GM21576 (cell line): ENCODE results near the gene MBP.

Experiments
- ATAC-seq: cut with Tn5 transposase; IDR thresholded peaks from one replicate; pipeline ENCODE4 v1.9.1; 2021; ENCODE audit warnings: mild to moderate bottlenecking, moderate library complexity; ENCODE audit not compliant: unreplicated experiment

The MBP gene

DNA sequence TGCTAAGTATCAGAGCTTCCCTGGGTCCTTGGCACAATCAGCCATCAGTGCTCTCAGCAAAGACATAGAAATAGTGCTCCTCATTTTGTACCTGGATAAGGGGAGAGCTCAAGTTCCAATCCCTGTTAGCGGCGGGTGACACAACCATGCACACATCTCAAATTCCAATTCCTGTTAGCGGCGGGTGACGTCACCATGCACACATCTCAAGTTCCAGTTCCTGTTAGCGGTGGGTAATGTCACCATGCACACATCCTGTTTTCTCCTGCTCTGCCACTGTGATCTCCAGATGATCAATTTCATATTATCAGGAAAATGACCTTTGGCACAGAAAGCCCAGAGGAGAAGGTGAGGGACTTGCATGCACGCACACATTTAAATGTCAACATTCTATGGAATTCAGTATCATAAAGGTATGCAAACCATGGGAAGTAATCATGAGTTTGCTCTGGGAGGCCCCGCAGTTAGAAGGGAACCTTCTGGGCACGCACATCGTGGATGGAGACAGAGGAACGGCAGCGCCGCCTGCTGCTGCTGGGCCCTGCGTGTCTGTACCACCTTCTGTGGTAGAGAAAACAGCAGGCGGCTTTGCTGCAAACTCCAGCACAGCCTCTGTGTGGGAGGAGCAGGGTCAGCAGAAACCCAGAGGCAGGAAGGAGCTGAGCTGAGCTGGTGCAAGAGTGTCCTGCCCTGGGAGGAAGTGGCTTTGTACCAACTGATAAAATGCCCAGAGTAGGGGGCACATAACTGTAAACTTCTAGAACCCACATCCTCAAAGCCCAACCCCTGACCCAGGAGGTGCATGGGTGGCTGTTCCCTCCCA, 77.8 kb downstream of the MBP start:
- peak; percentile 84 for ATAC-seq

DNA sequence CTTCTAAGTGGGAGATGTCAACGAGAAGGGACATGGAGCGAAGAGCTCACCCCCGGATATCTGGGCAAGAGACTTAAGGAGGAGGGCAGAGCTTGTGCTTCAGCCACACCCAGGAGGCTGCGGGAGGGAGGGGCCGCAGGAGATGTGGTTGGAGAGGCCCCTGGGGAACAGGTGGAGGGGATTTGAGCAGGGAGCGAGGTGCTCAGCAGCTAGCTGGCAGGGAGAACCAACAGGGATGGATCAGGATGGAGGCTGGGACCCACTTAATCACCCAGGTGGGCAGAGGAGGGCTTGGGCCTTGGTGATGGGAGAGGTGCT, 78.3 kb downstream of the MBP start:
- no peak for ATAC-seq

DNA sequence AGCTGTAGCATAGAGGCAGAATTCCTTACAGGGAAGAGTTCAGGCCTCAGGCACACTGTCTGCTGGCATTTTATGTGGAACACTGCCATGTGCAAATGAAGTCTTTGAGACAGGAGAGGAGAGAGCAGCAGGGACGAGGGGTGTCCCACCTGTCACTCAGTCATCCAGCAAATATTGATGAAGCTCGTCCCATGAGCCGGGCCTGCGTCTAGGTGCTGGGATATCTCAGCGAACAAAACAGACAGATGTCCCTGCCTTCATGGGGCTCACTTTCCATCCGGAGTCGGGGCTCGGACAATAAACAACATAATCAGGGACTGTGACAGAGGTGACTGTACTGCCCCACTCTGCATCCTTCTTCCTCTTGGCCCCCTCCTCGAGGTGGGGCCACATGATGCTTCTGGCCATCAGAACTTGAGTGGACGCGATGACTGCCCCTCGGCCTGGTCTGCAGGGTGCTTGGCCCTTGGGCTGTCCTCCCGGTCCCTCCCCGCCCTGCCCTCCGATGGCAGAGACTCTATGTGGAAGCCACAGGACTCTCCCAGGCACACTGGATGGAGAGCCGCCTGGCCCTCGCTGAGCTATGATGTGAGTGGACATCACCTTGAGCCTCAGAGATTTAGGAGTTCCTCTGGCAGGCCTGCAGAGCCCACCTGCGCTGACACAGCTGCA, 78.8 kb downstream of the MBP start:
- no peak for ATAC-seq

GRCh38 chr18:77052983-77053309, 79.6 kb downstream of the MBP start:
- peak; percentile 24 for ATAC-seq

- ATAC-seq = no peak
These were observed 80.1 kb downstream of the MBP start for GRCh38 chr18:77052297-77052982.

- no peak for ATAC-seq
These were observed 80.8 kb downstream of the MBP start for GRCh38 chr18:77051581-77052296.

DNA sequence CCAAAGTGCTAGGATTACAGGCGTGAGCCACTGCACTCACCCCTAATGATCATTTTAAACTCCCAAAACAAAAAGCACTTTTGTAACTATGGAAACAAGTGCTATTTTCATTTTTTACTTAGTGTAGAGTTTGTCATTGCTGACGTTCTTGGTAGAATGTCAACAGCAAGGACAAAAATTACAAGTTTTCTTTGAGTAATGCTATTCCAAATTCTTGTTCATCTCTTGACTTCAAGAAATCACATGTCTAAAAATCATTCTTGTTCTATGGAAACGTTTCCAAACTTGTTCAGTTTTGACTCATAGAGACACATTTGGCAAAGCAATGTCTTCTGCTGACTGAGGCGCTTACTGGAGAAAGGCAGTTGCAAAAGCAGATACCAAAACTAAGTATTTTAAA, 82.6 kb downstream of the MBP start:
- ATAC-seq = no peak

GRCh38 chr18:77047803-77048419, 84.7 kb downstream of the MBP start:
- no peak for ATAC-seq

- no peak for ATAC-seq
These were observed 85.6 kb downstream of the MBP start for GRCh38 chr18:77046994-77047393.

DNA sequence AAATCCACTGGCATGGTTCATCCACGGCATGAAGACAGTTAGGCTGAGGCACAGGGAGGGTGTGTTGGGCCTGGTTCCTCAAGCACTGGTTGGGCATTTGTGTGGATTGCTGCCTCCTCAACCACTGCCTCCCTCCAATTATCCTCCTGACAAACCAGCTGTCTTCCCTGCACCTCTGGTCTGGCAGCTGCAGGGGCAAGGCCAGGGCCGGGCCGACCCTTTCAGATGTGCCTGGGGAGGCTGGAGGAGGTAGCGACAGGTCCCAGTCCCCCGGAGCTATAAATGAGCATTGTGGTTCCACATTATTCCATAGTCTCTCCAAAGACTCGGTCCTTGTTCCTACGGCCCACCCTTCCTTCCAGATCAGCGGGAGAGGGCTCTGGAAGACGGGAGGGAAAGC, 86.2 kb downstream of the MBP start:
- ATAC-seq = no peak

DNA sequence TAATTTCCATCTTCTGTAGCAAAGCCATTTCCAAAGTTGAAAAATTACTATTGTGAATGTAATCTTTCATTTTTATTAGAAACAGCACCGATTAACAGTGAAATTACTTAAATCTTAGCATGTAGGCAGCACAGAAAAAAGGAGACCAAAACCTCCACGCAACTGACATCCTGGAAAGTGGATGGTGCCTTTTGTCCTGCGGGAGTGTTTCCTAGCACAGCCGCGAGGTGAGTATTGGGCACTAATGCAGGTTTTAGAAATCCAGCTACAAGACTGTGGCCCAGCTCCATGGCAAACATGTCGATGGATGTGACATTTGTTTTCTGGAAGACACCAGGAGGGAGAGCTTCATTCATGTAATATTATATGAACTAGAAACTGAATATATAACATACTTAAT, 86.9 kb downstream of the MBP start:
- no peak for ATAC-seq

DNA sequence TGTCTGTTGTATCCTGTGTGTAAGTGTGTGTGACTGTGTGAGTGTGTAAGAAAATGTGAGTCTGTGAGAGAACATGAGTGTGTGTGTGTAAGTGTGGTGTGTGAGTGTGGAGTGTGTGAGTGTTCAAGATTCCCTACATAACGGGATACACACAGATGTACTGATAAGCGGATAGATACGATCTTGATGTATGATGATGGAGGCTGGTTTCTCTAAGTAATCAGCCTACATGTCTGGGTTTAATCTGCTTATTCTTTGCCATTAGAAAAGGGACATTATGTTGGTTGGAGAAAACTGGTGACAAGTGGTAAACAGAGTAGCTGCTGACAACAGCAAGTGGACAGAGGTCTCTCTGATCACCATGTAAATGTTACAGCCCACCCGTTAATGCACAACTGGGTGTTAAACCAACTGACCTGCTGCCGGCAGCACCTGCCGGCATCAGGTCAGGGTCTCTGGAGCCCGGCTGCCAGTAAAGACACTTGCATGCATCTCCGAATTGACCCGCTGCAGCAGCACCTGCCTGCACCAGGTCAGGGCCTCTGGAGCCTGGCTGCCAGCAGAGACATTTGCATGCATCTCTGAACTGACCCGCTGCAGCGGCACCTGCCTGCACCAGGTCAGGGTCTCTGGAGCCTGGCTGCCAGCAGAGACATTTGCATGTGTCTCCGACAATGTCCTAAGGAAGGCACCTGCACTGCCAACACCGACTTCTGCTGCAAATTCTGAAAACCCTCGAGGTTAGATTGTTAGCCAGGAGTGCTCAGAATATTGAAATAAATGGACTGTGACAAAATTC, 87.5 kb downstream of the MBP start:
- no peak for ATAC-seq

- ATAC-seq = no peak
These were observed 88.9 kb downstream of the MBP start for GRCh38 chr18:77043541-77044280.

- ATAC-seq = no peak
These were observed 90.0 kb downstream of the MBP start for GRCh38 chr18:77042583-77042982.

DNA sequence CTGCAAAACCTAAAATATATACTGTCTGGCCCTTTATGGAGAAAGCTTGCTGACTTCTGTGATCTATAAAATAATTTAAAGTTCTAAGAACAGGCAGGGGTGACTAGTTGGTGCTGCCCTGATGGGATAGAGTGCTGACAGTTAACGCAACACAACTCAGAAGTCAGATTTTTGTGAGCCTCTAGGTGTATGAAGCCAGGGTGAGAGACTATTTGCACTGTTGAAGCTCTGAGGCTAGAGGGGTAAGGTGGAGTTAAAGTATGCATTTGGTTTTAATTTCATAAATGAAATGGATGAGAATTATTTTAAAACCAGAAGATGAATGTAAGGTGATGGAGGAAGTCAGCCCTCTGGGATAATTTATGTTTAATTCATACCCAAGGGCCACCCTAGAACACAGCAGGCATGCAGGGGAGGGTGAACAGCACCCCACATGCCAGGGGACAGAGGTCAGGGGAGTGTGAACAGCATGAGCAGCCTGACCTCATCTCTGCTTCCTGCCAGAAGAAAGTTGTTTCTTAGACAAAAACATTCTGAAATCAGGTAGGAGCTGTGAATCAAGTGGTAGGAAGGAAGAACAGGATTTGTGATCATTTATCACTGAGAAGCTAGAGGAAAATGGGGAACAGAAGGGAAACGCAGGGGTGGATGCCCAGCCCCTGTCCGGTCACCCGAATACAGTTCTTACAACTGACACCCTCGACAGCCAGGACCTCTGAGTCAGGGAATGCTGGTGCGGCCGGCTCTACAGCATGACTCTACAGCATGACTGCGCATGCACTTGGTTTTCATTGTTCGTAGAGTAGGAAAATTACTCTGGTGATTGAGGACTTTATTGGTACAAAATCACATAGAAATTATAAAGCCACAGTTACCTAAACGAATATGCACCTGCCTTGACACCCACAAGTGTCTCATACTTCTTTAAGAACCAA, 93.1 kb downstream of the MBP start:
- ATAC-seq = no peak

DNA sequence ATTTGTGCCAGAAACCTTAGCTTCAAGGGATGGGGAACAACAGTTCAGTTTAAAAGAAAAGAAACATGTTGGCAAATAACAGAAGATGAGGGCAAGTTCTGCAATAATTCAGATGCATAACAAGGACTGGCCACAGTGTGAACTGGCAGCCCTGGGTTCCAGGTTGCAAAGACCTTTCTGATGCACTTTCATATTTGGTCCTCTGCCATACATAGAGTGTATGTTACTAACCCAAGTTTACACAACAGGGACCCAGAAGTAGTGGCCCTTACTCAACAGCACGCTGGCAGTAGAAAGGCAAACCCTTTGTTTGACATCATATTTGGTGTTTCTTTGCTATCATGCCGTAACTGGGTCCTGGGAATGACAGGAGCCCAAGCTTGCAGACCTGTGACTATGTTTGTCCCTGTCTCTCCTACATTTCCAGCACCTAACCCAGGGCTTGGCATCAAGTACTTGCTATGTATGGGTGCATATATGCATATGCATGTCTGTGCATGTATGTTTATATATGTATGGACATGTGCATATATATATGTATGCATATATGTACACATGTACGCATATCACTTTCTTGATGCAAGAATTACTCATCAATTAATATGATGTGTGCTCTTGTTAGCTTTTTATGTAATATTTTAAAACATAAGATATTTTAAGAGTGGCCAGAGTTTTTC, 94.3 kb downstream of the MBP start:
- ATAC-seq = no peak

DNA sequence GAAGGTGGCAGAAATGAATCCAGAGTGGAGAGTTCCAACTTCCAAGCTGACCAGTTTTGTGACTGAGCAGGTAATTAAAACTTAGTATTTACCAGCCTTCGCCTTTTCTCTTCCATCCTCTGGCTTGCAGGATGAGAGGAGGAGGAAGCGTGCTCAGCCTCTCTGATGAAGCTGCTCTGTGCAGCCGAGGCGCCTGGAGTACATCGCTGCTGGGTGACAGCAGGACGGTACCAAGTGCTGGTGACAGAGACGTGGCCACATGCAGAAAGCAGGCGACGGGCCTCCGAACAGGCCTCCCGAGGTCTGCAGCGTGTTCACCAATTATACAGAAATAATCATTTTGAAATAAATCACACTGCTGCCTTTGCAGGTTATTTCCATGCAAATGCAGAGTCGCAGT, 95.0 kb downstream of the MBP start:
- ATAC-seq = no peak
